ENCODE measurements around the gene MTA2. TPM values are rescaled to one million over a fixed set of nuclear protein-coding genes. Genes with fewer than 3 reads are reported as not detected.

MTA2 gene
- total and polyA plus RNA-seq, 2 of the 8 experiments (the other 6 are each of a cell fraction or from before 2014, with no cell fraction given), result 25.7 to 114 TPM

DNA sequence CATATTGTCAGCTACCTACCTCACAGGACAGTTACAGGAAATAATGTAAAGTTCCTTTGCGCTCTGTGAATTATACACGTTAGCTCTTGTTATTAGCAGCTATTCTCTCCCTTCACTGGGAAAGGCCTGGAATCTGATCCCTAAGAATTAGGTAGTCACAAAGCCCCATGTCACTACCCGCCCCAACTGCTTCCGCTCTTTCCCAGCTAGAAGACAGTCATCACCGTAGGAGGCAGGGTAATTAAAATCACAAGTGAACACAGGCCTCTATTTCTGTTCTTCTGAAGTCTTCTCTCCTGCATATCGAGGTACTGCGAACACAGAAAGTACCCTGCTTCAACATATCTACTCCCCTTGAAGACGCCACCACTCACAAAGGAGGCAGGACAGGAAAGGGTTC, 42.5 kb downstream of the MTA2 start:
- ChIA-PET POLR2A (ENCODE audit: partially characterized antibody) (interaction anchor here (1.1 to 20.7 kb wide), 9 partner anchors 1 to 164 kb away, joined by 3 to 336 read pairs (median 11); partner anchors contain the start of genes EEF1G and TUT1), CTCF (ENCODE audit: partially characterized antibody) (interaction anchor here (0.8 to 10.9 kb wide), 16 partner anchors 8 to 185 kb away, joined by 3 to 161 read pairs (median 10); partner anchors contain the start of gene AHNAK)
- no peaks in the 10 kb centered on the region; the same call in 1 of the 2 replicates for H3K79me1 ChIP-seq (ENCODE audit: low read depth, low read length)
- H4K91ac ChIP-seq (replicated peaks; ENCODE audit: insufficient read length, low read length), result no peak overlapping the region
- WGBS, 2 experiments (ENCODE audit: extremely low coverage in 1 of 2, insufficient coverage in 1 of 2, insufficient read length in 1 of 2, insufficient replicate concordance in 2 of 2, low coverage in 1 of 2, low lambda C conversion rate in 2 of 2, missing lambda C conversion rate in 1 of 2), result 81% methylated on average over 8 of the region's 8 CpGs; no CpG with 5 or more reads in 1 of the 2 experiments
- no peak for TF ChIP-seq KDM4A (IDR thresholded peaks at IDR 0.05; ENCODE audit: low read depth, low read length, severe bottlenecking)
- TF ChIP-seq RBBP5 (IDR thresholded peaks at IDR 0.05; ENCODE audit: borderline replicate concordance, low read depth, low read length), result no peak
- TF ChIP-seq, protein P1, sequence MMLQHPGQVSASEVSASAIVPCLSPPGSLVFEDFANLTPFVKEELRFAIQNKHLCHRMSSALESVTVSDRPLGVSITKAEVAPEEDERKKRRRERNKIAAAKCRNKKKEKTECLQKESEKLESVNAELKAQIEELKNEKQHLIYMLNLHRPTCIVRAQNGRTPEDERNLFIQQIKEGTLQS (IDR thresholded peaks at IDR 0.05; ENCODE audit: insufficient read depth, low read depth, low read length), result no peak
- no peak for TF ChIP-seq TEAD4 (IDR thresholded peaks at IDR 0.05; ENCODE audit: low read depth, low read length)
- TF ChIP-seq PHF8 (conservative IDR thresholded peaks at IDR 0.05; ENCODE audit: low read depth, low read length), result no peak
- TF ChIP-seq POLR2A (IDR thresholded peaks at IDR 0.05; ENCODE audit: control extremely low read depth in 1 of 2, low read depth in 2 of 2, low read length in 2 of 2), result 0 out of 3 replicates have a peak, but pooled peaks of 1 of the 2 experiments have one; percentile 27
- H3K9ac ChIP-seq (replicated peaks in 1 of 4; ENCODE audit: extremely low read depth in 1 of 4, low read depth in 3 of 4, low read length in 3 of 4), result no peak overlapping the region
- H3K14ac ChIP-seq (ENCODE audit: insufficient read length), result no peak overlapping the region
- no peak overlapping the region for H2BK5ac ChIP-seq (ENCODE audit: low read depth, low read length)
- H2AK5ac ChIP-seq (ENCODE audit: low read depth, low read length), result no peak overlapping the region
- H2AFZ ChIP-seq (ENCODE audit: low read length), result no peak overlapping the region
- no peak overlapping the region for H3K56ac ChIP-seq (replicated peaks; ENCODE audit: insufficient read length, low read depth, low read length)
- no peak overlapping the region for H2BK20ac ChIP-seq (ENCODE audit: low read length)
- no peaks in the 10 kb centered on the region for H3K23me2 ChIP-seq (ENCODE audit: low read depth, low read length)
- 0 out of 2 replicates have a peak overlapping the region, but pooled peaks have one; percentile 55 for H3K27ac ChIP-seq (ENCODE audit: low read depth, low read length)
- H3K4me1 ChIP-seq (replicated peaks in 1 of 4; ENCODE audit: control insufficient read depth in 3 of 4, insufficient read depth in 4 of 4, low read length in 3 of 4), result peaks cover 22 to 41% (median 25%) of the 10 kb centered on the region in 4 experiments
- H3K4me2 ChIP-seq (ENCODE audit: insufficient read depth in 1 of 2, low read depth in 2 of 2, low read length in 2 of 2), result no peak overlapping the region
- H2BK120ac ChIP-seq (replicated peaks; ENCODE audit: low read depth, low read length), result no peak overlapping the region
- H3K9me3 ChIP-seq (ENCODE audit: insufficient read depth in 2 of 2, low read depth in 1 of 2, low read length in 1 of 2), result no peaks in the 10 kb centered on the region
- no peaks in the 10 kb centered on the region for H3K27me3 ChIP-seq (replicated peaks in 1 of 4; ENCODE audit: control insufficient read depth in 3 of 4, extremely low read depth in 1 of 4, insufficient read depth in 3 of 4, low read length in 3 of 4)
- H3K23ac ChIP-seq (ENCODE audit: insufficient read length), result no peak overlapping the region
- peaks cover 14 to 33% of the 10 kb centered on the region in 2 experiments for H4K20me1 ChIP-seq (replicated peaks in 1 of 2; ENCODE audit: control insufficient read depth in 1 of 2, insufficient read depth in 2 of 2, low read length in 2 of 2)
- H3K4me3 ChIP-seq (ENCODE audit: extremely low read depth in 1 of 4, insufficient read depth in 2 of 4, low read depth in 3 of 4, low read length in 4 of 4), result no peak overlapping the region
- DNase-seq (ENCODE audit: low read depth in 1 of 2, low spot score in 2 of 2) (no peak), FAIRE-seq (no peak)
- H2BK15ac ChIP-seq (ENCODE audit: low read length), result no peak overlapping the region
- no peak overlapping the region for H4K5ac ChIP-seq (ENCODE audit: insufficient read length, low read depth, low read length)
- peaks cover 0 to 20% of the 10 kb centered on the region in 2 experiments; a peak in 2 of 4 replicates for H3K79me2 ChIP-seq (ENCODE audit: control insufficient read depth in 1 of 2, insufficient read depth in 2 of 2, low read length in 2 of 2)
- H2BK12ac ChIP-seq (ENCODE audit: low read depth, low read length), result no peak overlapping the region; the same call in 1 of the 2 replicates
- no peak overlapping the region for H3K18ac ChIP-seq (ENCODE audit: extremely low read depth, low read length)
- H3K4ac ChIP-seq (replicated peaks; ENCODE audit: insufficient read length, low read depth, low read length), result no peak overlapping the region
- H3K36me3 ChIP-seq (ENCODE audit: control insufficient read depth in 2 of 4, insufficient read depth in 4 of 4, low read length in 3 of 4), result peaks cover 20 to 51% (median 33%) of the 10 kb centered on the region in 4 experiments
- H4K8ac ChIP-seq (ENCODE audit: extremely low read depth, insufficient read depth, low read length), result no peak overlapping the region

All from H1 (cell line).